Ovary (tissue), 9 donors: ENCODE measurements around the gene MYCBPAP. TPM values are rescaled to one million over a fixed set of nuclear protein-coding genes. Genes with fewer than 3 reads are reported as not detected.

ENCODE experiments used
- DNase-seq, 5 donors: peaks; one replicate each; pipeline ENCODE4 v3.0.0-alpha.2; 2019 to 2020
- H3K27ac ChIP-seq, 2 donors: fragments of 200-600 bp; one replicate each; pipeline versions ENCODE4 v1.5.1 to v1.8.0; 2019 to 2022
- H3K27me3 ChIP-seq: fragments of 200-600 bp; one replicate; pipeline ENCODE4 v1.8.0; 2022
- H3K36me3 ChIP-seq: fragments of 200-600 bp; sonication (generic); one replicate; pipeline ENCODE4 v1.5.1; 2019
- H3K4me1 ChIP-seq: one replicate; pipeline ENCODE4 v1.8.1; 2013; ENCODE audit warnings: mild to moderate bottlenecking, moderate library complexity; ENCODE audit not compliant: insufficient read depth
- H3K4me3 ChIP-seq: fragments of 200-600 bp; sonication (generic); one replicate; pipeline ENCODE4 v1.5.1; 2017
- H3K9me3 ChIP-seq, 2 donors: fragments of 200-600 bp in 1 of 2; sonication (generic) in 1 of 2; one replicate each; pipeline versions ENCODE4 v1.5.1 to v1.8.1; 2013 to 2019; ENCODE audit warnings: mild to moderate bottlenecking in 1 of 2, moderate library complexity in 1 of 2
- CTCF ChIP-seq, 3 donors: fragments of 450-650 bp in 2 of 3; fragments of 200-600 bp in 1 of 3; IDR thresholded peaks; one replicate each; pipeline versions ENCODE4 v1.5.1 to v1.8.0; 2016 to 2022; ENCODE audit warnings: antibody characterized with exemption in 3 of 3, mild to moderate bottlenecking in 1 of 3
- EP300 ChIP-seq: sonication (generic); formaldehyde crosslinking; IDR thresholded peaks from one replicate; pipeline ENCODE4 v1.6.1; 2017; ENCODE audit warnings: antibody characterized with exemption
- POLR2A ChIP-seq: fragments of 450-650 bp; IDR thresholded peaks from one replicate; pipeline ENCODE4 v1.6.1; 2017; ENCODE audit warnings: antibody characterized with exemption, mild to moderate bottlenecking, moderate library complexity
- WGBS, 3 donors: extraction: QIAGEN DNeasy Blood & Tissue Kit in 1 of 3; methylation state at CpG; one replicate each; pipeline versions ENCODE4 v1.1.5 to v1.1.7; 2013 to 2017; 5-methylcytosine and 5-hydroxymethylcytosine counted together
- intact Hi-C, 4 donors: fragments of 100-400 bp; cut with DNase I; formaldehyde crosslinking; loops; one replicate each; pipeline versions ENCODE4 v1.11.0 to v1.15.1; 2022 to 2023
- polyA plus RNA-seq, 2 donors: library from polyadenylated mRNA; stranded (reverse); fragments of 200-250 nt in 1 of 2; fragments of 350-450 nt in 1 of 2; fragmentation: Illumina TruSeq in 1 of 2; extraction: RNeasy Lipid Tissue Mini Kit (QIAGEN cat#74804) in 1 of 2; gene quantifications; one replicate each; pipeline ENCODE4 v1.2.3, GENCODE V29; 2013 to 2014
- total RNA-seq, 7 donors: library from RNA; depleted of rRNA in 2 of 7; stranded (reverse); fragments of >200 nt in 2 of 7; fragmentation: NEBNext Ultra II Directional in 3 of 7; extraction: Animal tissue kit (Norgen Biotek cat#: 25700) in 3 of 7; gene quantifications; one replicate each; pipeline versions ENCODE4 v1.1.0 to v1.2.4, GENCODE V29; 2016 to 2023
- donor health status: DM: no; HTN: no; CAD: no; lungs with moderate emphysema.
- donor health status: DM: no; HTN: no; CAD: no.
- donor health status: Bipolar disorder and iron deficiency.
- donor health status: DM: yes; HTN: yes; CAD: no.
- donor health status: DM: no; HTN: no; CAD: no.
- donor health status: DM: yes; HTN: yes; CAD: no.

The MYCBPAP gene
- total and polyA plus RNA-seq, 9 donors: 2.5 to 9.7 (median 4.5) TPM

GRCh38 chr17:50480854-50481490 lies 27.3 kb upstream of the MYCBPAP start:
- WGBS, 3 donors: 86 to 90% (median 87%) methylated on average over 2 of the region's 2 CpGs
- Histone ChIP-seq H3K9me3 (no peaks in the 10 kb centered on the region), H3K4me1 (peaks cover 11% of the 10 kb centered on the region), H3K27ac (peak overlapping the region in 1 of 2 donors; percentile 7), H3K36me3 (no peaks in the 10 kb centered on the region), H3K4me3 (no peak overlapping the region), H3K27me3 (no peaks in the 10 kb centered on the region)
- no peak for DNase-seq
- intact Hi-C loops: loop anchor here (2.0 to 10.0 kb wide), 9 partner anchors 54 to 364 kb away; partner anchors contain the start of genes EPN3 (in 2 of the 4), SPATA20 (in 2 of the 4) and ABCC3 (in 1 of the 4)
- TF ChIP-seq EP300: no peak
- TF ChIP-seq POLR2A: no peak
- TF ChIP-seq CTCF (IDR thresholded peaks at IDR 0.05): no peak

GRCh38 chr17:50481648-50482047 lies 26.6 kb upstream of the MYCBPAP start:
- Histone ChIP-seq H3K4me1 (peaks cover 8% of the 10 kb centered on the region), H3K36me3 (no peaks in the 10 kb centered on the region), H3K9me3 (no peaks in the 10 kb centered on the region), H3K27ac (peak overlapping the region in 1 of 2 donors; percentile 7), H3K27me3 (no peaks in the 10 kb centered on the region), H3K4me3 (no peak overlapping the region)
- TF ChIP-seq EP300: no peak
- TF ChIP-seq CTCF (IDR thresholded peaks at IDR 0.05): no peak
- TF ChIP-seq POLR2A: no peak
- 70 to 86% (median 77%) methylated on average over 4 of the region's 4 CpGs for WGBS, 3 donors
- intact Hi-C loops: loop anchor here (2.0 to 10.0 kb wide), 9 partner anchors 53 to 363 kb away; partner anchors contain the start of genes EPN3 (in 2 of the 4), SPATA20 (in 2 of the 4) and ABCC3 (in 1 of the 4)
- DNase-seq: no peak

- no peak overlapping the region for H3K4me3 ChIP-seq
- H3K36me3 ChIP-seq: no peaks in the 10 kb centered on the region
- no peaks in the 10 kb centered on the region for H3K9me3 ChIP-seq
- no peaks in the 10 kb centered on the region for H3K27me3 ChIP-seq
- H3K27ac ChIP-seq: no peak overlapping the region
- DNase-seq: peak in 2 of 5 donors; percentile 34 to 52
- intact Hi-C loops: loop anchor here (5.0 to 10.0 kb wide), 8 partner anchors 53 to 363 kb away; partner anchors contain the start of genes EPN3 (in 2 of the 4), SPATA20 (in 2 of the 4) and ABCC3 (in 1 of the 4)
- no peak for TF ChIP-seq POLR2A
- no peak for TF ChIP-seq EP300
- no peak for TF ChIP-seq CTCF (IDR thresholded peaks at IDR 0.05)
- WGBS, 3 donors: 76 to 81% (median 79%) methylated on average over 23 of the region's 23 CpGs
- peaks cover 8% of the 10 kb centered on the region for H3K4me1 ChIP-seq
Measured at GRCh38 chr17:50482110-50482509, 26.1 kb upstream of the MYCBPAP start.

GRCh38 chr17:50482516-50482915 lies 25.7 kb upstream of the MYCBPAP start:
- peak; percentile 78 to 95 (median 94) for TF ChIP-seq CTCF (IDR thresholded peaks at IDR 0.05)
- no peak for TF ChIP-seq POLR2A
- TF ChIP-seq EP300: peak; percentile 80
- 3 to 5% (median 4%) methylated on average over 7 of the region's 7 CpGs for WGBS, 3 donors
- Histone ChIP-seq H3K4me3 (no peak overlapping the region), H3K4me1 (peaks cover 8% of the 10 kb centered on the region), H3K27ac (peak overlapping the region in 1 of 2 donors; percentile 51), H3K36me3 (no peaks in the 10 kb centered on the region), H3K9me3 (no peaks in the 10 kb centered on the region), H3K27me3 (no peaks in the 10 kb centered on the region)
- intact Hi-C loops: loop anchor here (5.0 to 10.0 kb wide), 8 partner anchors 52 to 362 kb away; partner anchors contain the start of genes EPN3 (in 2 of the 4), SPATA20 (in 2 of the 4) and ABCC3 (in 1 of the 4)
- peak; percentile 95 to 98 (median 97) for DNase-seq
